ENCODE results near the gene IGSF9B. TPM values are rescaled to one million over a fixed set of nuclear protein-coding genes. Genes with fewer than 3 reads are reported as not detected.

The IGSF9B gene
- total RNA-seq, 1 donor from 2014 or later = 11.1 TPM

GRCh38 chr11:133985981-133986944, 29.5 kb upstream of the IGSF9B start:
- no peak for DNase-seq

GRCh38 chr11:133984828-133985227, 28.1 kb upstream of the IGSF9B start:
- DNase-seq = no peak

GRCh38 chr11:133983660-133984316, 27.0 kb upstream of the IGSF9B start:
- no peak for DNase-seq

- DNase-seq = no peak
These were observed 26.1 kb upstream of the IGSF9B start for GRCh38 chr11:133982876-133983275.

- DNase-seq = no peak
These were observed 25.4 kb upstream of the IGSF9B start for GRCh38 chr11:133982151-133982550.

- no peak for DNase-seq
These were observed 24.4 kb upstream of the IGSF9B start for GRCh38 chr11:133981156-133981555.

- DNase-seq = no peak
These were observed 23.9 kb upstream of the IGSF9B start for GRCh38 chr11:133980665-133981064.

GRCh38 chr11:133978794-133979193, 22.0 kb upstream of the IGSF9B start:
- DNase-seq = no peak

- no peak for DNase-seq
These were observed 20.4 kb upstream of the IGSF9B start for GRCh38 chr11:133977067-133977677.

GRCh38 chr11:133975488-133975849, 18.7 kb upstream of the IGSF9B start:
- DNase-seq = no peak

- DNase-seq = no peak
These were observed 18.2 kb upstream of the IGSF9B start for GRCh38 chr11:133974836-133975487.

- no peak for DNase-seq
These were observed 15.1 kb upstream of the IGSF9B start for GRCh38 chr11:133971881-133972280.

- DNase-seq = no peak
These were observed 12.3 kb upstream of the IGSF9B start for GRCh38 chr11:133969112-133969511.

GRCh38 chr11:133968300-133968699, 11.5 kb upstream of the IGSF9B start:
- peak; percentile 60 for DNase-seq

- DNase-seq = no peak
These were observed 11.0 kb upstream of the IGSF9B start for GRCh38 chr11:133967599-133968238.

GRCh38 chr11:133966921-133967598, 10.3 kb upstream of the IGSF9B start:
- DNase-seq = no peak

- peak; percentile 49 for DNase-seq
These were observed 9.4 kb upstream of the IGSF9B start for GRCh38 chr11:133966172-133966651.

GRCh38 chr11:133965031-133965601, 8.3 kb upstream of the IGSF9B start:
- peak; percentile 38 for DNase-seq

GRCh38 chr11:133964356-133964755, 7.6 kb upstream of the IGSF9B start:
- DNase-seq = no peak

- DNase-seq = no peak
These were observed 5.1 kb upstream of the IGSF9B start for GRCh38 chr11:133961890-133962289.

GRCh38 chr11:133957900-133958299, 1.1 kb upstream of the IGSF9B start:
- DNase-seq = no peak

Measured in tongue (tissue), 2 donors.